Midbrain (tissue), 1 donor: ENCODE measurements around the gene DNLZ.

Experiments used
- DNase-seq: peaks from one replicate; lab custom pipeline; 2025; lab: John Stamatoyannopoulos, UW

DNLZ gene

DNA sequence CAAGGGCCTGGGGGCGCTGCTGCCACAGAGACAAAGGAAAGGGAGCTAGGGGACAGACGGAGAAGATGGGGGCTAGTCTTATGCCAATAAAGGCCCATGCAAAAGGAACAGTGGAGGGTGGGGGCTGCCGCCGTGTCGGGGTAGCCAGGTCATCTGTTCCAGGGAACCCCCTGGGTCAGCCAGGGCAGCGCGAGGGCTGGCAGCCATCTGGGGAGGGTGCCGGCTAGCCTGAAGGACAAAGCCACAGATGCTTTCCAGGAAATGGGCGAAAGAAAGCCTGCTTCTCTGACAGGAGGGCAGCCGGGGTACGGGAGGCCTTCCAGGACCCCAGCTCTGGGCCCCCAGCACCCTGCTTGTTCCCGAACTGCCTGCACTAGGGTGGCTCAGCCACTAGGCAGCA, 11.6 kb upstream of the DNLZ start:
- DNase-seq = no peak

DNA sequence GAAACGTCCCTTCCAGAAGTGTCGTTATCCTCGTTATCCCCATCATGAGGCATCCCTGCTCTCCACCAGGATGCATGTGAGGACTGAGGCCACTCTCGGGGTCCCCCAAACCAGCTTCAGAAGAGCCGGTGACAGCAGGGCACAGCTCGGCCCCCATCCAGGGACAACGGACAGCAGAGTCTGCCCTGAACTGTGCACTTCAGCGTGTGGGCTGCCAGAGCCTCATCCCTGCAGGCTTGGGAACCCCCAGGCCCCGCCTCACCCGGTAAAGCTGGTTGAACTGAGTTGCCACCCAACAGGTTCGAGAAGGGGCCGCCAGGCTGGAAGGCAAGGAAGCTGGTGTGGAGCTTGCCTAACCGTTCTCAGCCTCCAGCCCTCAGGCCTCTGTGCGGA, 10.6 kb upstream of the DNLZ start:
- DNase-seq = no peak

DNA sequence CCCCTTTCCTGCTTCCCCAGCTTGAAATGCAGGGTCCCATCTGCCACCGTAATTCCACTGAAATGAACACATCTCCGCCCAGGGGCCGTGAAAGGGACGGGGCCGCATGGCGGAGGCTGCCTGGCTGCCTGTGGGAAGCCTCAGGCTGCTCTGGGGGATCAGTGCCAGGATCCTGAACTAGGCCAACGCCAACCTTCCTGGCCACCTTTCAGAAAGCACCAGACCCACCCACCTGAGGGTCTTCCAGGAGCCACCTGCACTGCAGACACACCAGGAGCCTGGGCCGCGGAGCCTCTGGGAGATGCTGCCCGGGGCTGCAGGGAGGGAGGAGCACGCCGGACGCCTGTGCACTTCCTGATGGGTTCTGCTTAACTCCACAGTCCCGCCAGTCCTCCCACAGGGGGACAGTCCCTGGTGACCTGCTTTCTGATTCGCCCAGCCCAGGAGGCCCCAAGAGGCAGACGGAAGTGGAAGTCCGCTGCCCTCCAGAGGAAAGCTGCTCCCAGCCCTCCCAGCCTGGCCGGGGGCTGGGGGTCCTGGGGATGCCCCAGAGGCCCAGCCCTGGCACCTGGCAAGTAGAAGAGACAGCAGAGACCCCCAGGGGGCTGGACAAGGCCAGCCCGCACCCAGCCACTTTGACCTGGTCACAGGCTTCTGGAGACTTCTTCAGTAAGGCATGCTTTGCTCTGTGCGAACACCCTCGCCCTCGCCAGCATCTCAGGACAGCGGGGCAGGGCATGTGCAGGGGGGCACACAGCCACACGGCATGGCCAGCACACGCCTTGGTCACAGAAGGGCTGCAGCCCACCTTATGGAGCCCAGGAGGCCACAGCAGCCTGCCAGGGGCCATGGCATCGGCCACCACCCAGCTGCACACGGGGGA, 10.0 kb upstream of the DNLZ start, which contains the start of gene CARD9:
Gene CARD9, minus strand, starts transcription at position 370 of the 883 bp plus-strand sequence. CDS start 1,591 bp downstream, outside the sequence.
- DNase-seq = peak; percentile 30

DNA sequence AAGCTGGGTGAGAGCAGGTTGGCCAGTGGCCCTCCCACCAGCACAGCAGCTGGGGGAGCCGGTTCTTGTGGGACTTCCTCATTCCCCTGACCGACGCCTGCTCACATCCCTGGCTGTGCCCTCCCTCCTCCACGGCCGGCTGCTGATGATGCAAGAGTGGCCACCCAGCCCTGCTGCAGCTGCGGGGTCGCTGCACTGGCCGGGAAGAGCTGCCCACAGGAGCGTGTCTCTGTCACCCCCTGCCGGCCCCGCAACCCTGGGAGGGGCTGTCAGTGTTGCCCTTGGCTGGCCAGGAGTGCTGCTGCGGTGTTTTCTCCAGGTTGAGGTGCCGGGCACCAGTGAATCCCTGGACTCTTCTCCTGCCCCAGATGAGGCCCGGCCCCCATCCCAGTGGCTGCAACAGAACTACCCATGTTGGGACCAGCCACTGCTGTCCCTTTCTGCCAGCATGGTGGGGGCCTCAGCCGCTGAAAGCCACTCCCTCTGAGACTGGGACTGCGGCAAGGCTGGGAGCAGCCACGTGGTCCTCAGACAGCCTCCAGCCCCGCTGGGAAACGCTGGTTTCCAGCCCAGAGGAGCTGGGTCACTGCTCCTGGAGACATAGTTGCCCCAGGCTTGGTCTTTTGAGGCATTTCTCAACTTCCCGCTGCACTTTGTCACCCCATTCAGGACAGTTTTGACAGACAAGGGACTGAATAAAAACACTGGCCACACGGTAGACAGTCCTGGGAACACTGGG, 9.2 kb upstream of the DNLZ start:
- peak; percentile 35 for DNase-seq

DNA sequence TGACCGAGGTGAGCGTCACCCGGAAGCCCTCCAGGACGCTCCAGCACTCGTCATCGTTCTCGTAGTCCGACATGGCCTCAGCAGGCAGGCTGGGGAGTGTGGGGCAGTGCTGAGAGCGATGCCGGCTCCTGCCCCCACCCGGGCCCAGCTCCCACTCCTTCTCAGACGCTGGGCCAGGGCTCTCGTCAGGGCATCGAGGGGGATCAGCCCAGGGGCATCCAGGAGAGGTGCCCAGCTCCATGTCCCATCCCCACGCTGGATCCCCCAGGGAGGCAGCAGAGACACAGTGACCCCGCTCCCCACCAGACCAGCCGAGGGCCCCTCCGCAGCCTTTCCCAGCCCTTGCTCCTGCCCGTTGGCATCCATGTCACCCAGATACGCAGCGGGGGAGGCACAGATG, 8.5 kb upstream of the DNLZ start:
- DNase-seq = no peak

DNA sequence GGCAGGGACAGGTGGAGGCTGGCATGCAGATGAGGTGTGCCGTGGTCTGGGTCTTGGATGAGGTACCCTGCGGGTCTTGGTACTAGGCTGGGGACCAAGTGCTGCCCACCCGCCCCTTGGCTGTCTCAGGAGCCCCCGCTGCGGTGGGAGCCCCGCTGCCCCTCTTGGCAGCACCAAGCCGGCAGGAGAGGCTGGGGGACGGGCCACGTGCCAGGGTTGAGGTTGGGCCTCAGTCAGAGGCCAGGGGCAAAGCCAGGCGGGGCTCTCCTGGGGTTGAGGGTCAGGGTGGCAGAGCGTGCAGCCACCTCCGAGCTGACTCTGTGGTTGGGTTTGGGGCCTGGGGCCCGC, 8.0 kb upstream of the DNLZ start:
- no peak for DNase-seq

DNA sequence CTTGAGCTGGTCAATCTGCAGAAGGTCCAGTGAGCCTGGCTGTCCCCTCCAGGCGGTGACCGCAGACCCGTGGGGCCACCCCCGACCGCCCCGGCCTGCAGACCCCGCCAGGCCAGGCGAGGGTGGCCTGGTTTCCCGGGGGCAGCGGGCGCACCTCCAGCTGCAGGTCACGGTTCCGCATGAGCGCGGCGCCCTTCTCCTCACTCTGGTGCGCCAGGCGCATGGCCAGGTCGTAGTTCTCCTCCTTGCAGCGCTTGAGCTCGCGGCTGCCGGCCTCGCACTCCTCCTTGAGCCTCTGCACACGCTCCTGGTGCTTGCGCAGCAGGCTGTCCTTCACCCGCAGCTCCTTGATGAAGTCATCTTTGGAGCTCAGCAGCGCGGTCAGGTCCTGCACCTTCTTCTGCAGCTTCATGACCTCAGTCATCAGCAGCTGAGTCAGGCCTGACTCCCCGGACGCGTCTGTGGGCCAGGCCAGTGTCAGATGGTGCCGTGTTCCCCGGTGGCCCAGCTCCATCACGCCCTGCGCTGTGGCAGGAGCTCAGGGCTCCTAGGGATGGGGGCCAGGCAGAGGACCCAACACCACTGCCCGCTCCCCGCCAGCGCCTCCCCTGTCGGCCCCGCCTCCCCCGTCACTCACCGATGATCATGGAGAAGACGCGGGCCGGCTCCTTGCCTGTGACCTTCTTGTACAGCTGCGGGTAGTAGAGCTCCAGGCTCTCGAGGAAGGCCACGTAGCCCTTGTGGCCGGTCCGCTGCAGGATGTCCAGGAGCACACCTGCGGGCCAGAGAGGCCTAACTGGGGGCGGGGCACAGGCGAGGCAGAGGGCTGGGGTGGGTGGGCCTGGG, 7.4 kb upstream of the DNLZ start:
- DNase-seq = no peak

DNA sequence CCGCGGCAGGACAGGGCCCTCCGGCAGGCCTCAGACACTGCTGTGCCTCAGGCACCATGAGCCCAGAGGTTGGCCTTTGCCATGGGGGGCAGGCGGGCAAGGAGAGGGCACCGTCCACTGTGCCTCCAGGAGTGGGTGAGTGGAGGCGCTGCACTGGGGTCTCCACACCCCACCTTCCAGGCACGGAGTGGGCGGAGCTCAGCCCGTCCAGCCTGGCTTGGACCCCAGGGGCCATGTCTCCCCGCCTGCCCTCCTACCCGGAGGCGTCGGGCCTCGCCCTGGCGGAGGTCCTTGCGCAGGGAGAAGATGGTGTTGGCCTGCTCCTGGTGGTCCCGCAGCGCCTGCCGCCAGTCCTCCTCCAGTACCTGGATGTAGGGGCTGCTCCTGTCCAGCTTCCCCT, 6.5 kb upstream of the DNLZ start:
- no peak for DNase-seq

DNA sequence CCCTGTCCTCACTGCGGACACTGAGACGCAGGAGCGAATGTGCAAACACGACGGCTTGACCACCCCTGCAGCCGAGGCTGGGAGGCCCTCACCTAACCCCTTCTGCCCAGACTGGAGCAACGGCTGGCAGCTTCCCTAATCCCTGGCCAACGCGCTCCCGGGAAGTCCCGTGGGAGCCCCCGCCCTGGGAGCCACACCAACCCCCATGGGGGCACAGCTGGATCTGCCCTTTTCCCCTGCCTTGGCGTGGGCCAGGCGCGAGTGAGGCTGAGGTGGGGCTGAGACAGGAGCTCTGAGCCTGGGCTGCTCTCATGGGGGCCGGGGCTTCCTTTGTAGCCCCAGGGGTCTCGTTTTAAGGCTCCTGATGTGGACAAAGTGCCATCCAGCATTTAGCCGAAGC, 4.6 kb upstream of the DNLZ start:
- no peak for DNase-seq

DNA sequence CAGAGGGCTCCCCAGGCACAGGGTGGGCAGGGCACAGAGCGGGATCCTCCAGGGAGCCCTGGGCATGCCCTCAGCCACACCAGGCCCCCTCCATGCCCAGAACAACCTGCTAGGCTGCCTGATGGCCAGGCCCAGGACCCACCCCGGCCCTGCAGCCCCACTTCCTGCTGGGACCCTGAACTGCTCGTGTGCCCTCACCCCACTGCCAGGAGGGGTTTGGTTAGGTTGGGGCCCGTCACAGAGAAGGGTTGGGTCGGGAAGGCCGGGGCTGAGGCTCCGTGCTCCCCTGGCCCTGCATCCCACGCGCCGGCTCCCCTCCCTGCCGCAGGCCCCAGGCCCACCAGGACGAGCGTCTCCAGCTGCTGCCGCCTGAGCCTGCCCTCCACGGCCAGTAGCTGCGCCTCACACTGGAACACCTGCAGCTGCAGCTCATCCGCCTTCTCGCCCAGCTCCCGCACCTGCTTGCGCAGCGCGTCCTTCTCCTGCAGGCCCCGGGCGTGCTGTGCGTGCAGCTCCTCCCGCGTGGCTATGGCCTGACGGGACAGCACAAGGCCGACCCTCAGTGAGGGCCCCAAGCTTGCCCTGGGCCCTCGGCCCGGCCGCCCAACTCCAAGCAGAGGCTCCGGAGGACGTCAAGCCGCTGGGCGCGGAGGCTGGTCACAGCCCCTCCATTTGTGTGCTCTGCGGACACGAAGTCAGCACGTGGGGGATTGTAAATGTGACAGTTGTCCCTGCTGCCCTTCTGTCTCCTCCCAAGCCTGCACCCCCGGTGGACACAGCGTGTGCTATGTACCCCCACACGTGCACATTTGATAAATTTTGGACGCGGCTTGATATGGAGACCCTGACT, 4.0 kb upstream of the DNLZ start:
- DNase-seq = no peak

DNA sequence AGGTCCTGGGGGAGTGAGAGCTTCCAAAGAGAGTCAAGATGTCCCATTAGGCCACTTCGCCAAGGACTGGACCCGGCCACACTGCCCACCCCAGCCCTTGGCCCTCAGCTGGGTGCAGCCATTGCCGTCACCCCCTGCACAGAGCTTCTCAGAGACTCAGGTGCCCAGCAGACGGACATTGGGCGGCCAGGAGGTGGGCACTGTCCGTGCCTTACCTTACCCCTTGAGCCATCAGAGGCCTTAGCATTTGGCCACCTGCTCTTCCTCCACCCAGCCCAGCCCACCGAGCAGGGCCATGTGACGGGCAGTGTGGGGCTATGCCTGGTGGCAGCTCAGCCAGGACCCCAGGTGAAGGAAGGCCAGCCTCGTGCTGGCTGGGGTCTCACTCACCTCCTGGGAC, 3.3 kb upstream of the DNLZ start:
- no peak for DNase-seq

DNA sequence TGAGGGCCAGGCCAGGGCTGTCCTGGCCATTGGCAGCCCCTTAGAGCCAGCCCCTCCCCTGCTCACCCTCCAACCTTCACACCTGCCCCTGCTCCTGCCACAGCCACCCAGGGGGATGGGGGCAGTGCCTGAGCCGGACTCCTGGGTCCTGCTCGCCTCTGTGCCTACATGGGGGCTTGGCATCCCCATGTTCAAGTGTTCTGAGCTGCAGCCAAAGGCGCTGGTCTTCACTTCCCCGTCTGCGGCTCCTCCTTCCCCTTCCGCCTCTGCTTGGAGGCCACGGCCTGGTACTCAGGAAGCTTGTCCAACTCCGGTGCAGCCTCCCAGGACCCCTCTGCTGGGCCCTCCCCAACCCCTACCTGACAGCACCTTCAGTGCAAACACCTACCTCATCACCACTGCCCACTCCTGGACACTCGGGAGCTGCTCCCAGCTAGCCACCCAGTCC, 2.3 kb upstream of the DNLZ start:
- peak; percentile 17 for DNase-seq

DNA sequence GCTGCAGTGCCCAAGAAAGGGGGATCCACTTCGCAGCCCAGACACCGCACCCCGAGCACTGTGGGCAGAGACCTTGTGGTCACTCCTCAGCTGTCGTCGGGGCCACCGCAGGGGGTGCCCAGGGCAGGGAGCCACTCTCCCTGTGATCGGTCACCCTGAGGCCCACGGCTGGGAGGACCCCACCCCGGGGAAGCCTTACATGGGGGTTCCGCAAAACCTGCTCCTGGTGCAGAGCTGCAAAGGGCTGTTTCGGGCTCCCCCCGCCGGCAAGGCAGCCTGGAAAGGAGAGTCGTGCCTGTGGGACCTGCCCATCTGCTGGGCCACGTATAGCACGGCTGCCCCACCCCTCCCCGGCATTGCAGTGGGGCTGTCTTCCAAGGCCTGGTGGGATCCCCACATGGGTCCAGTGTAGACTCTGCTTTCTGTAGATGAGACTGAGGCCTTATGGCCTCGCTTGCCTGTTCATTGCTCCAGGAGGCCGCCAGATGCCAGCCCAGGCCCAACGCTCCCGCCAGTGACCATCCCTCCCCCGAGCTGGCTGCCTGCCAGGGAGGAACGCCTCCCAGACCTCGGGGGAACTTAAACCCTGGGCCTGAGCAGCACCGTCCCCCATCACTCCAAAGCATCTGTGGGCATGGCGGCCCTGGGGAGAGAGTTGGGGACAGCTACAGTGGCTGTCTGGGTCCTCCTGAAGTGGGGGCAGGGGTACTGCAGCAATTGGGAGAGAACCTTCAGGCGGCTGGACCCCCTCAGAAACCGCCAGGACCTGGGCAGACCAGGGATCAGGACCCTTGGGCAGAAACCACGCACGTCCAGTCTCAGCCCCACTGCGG, 1.6 kb upstream of the DNLZ start:
- DNase-seq = no peak

DNA sequence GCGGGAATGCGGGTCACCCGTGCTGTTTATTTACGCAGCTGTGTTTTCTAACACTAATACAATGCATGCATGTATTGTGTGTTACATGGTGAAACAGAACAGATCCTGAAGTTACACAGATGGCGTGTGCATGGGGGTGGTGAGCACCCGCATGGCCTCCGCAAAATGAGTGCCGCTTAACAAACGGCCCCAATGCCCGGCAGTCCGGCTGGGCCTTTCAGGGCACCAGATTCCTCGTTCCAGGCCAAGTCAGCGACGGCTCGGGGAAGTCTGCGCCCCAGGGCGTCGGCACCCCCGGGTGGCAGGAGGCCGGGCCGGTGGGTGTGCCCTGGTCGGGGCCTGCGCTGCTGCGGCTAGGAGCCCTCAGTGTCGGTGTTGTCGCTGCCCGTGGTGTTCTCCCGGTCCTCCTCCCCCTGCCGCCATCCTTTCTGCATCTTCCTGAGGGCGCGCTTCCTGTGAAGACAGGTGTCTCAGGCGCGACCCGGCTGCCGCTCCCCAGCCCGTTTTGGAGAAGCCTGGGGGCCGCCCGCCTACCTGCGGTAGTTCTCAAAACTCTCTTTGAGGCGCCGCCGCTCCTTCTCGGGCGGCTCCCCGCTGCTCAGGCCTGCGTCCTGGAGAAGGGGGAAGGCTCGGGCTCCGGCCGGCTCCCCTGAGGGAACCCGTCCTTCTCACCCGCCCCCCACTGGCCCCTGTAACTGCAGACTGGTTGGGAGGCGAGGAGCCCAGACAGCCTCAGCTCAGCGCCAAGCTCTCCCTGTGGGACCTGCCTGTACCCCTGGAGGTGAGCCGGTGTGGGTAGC, 605 bp upstream of the DNLZ start:
- DNase-seq = no peak

DNA sequence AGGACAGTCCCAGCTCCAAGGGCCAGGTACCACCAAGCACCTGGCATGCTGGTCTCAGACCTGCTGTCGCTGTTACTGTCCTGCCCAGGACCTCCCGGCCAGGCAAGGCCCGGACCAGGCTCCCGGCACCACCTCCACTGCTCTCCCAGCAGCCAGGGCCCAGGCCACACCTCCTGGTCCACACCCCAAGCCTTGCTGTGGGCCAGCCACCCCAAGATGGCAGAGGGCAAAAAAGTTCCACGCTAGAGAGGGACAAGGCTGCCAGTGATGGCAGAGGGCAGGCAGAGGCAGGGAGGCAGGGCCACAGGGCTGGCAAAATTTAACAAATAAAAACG, 1.1 kb downstream of the DNLZ start:
- no peak for DNase-seq

DNA sequence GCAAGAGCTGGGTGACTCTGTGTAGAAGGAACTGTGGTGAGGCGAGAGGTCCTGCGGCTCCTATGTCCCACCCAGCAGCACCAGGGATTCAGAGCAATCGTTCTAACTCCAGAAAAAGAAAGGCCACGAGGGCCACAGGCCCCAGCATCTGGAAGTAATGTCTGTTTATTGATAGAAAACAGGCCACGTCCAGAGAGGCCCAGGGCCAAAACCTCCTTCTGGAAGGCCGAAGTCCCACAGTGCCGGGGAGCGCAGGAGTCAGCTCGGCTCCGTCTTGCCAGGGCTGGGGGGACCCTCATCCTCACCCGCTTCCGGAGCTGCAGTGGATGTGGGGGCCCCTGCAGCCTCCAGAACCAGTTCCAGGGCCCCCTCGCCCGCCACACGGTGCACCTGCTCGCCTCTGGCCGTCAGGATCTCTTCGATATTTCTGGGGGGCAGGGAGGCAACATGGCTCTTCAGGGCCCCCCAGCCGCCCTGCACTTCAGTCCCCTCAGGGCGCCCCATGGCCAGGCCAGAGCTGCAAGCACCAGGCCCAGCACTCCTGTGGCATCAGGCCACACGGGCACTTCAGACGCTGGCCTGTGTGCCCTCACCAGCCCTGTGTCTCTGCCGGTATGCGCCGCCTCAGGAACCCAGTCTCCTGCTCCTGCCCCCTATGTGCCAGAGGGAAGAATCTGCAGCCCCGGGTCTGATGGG, 1.6 kb downstream of the DNLZ start:
- no peak for DNase-seq

DNA sequence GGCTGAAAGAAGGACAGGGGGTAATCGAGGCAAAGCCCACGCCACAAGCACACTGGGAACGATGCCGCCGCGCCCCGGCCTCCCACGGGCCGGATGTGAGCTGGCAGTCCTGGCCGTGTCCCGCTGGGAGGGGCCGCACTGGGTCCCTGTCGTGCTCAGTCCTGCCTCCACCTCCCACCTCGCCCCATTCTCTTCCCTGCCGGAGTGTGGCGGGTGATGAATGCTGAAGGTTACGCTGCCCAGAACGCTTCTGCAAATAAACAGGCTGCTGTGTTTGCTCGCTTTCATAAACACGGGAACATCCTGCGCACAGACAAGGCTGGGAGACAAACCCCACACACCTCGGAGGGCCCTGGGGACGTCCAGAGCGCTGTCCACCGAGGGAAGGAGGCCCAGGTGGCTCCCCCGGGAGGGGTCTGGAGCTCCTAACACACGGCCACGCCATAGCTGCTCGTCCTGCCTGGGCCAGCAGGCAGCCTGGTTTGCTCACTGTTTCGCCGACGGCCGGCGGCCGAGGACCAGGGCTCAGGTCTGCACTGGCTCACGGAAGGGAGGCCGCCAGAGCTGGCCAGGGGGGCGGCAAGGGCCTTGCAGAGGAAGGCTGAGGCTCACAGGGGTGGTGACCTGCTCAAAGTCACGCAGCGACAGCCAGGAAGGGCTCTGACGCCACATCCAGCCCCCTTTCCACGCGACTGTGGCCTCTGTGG, 2.3 kb downstream of the DNLZ start:
- DNase-seq = no peak
